Adrenal gland (tissue), 12 donors: ENCODE measurements around the gene HPN. TPM values are rescaled to one million over a fixed set of nuclear protein-coding genes. Genes with fewer than 3 reads are reported as not detected.
"Not testable (repeated sequence)": the region's sequence is repeated elsewhere in the genome, so short reads cannot be mapped to it uniquely, and the experiment has no call there.

Source experiments
- DNase-seq, 7 donors: peaks; one replicate each; pipeline ENCODE4 v3.0.0-alpha.2; 2019 to 2020
- H3K27ac ChIP-seq, 5 donors: fragments of 200-600 bp; sonication (generic) in 4 of 5; 1 replicate in 3 of 5; 2 replicates in 2 of 5; pipeline versions ENCODE4 v1.5.1 to v1.8.0; 2016 to 2020; ENCODE audit warnings: mild to moderate bottlenecking in 1 of 5
- H3K27me3 ChIP-seq: fragments of 200-600 bp; 2 replicates; pipeline ENCODE4 v1.8.0; 2021
- H3K36me3 ChIP-seq, 2 donors: fragments of 200-600 bp; replicated peaks in 1 of 2; 1 replicate in 1 of 2; 2 replicates in 1 of 2; pipeline versions ENCODE4 v1.5.1 to v1.8.0; 2018 to 2022
- H3K4me1 ChIP-seq, 2 donors: fragments of 200-600 bp; replicated peaks in 1 of 2; 1 replicate in 1 of 2; 2 replicates in 1 of 2; pipeline versions ENCODE4 v1.5.1 to v1.8.0; 2018 to 2021
- H3K4me3 ChIP-seq, 4 donors: fragments of 200-600 bp; sonication (generic) in 3 of 4; one replicate each; pipeline ENCODE4 v1.5.1; 2016 to 2018
- H3K9me3 ChIP-seq, 3 donors: fragments of 200-600 bp; sonication (generic) in 1 of 3; replicated peaks in 1 of 3; 1 replicate in 2 of 3; 2 replicates in 1 of 3; pipeline versions ENCODE4 v1.5.1 to v1.8.0; 2016 to 2021
- CTCF ChIP-seq, 6 experiments: fragments of 450-650 bp in 4 of 6; fragments of 200-600 bp in 2 of 6; sonication (generic) in 1 of 6; IDR thresholded peaks; 1 replicate in 5 of 6; 2 replicates in 1 of 6; pipeline versions ENCODE4 v1.5.1 to v1.8.0; 2016 to 2021; ENCODE audit warnings: antibody characterized with exemption in 6 of 6, mild to moderate bottlenecking in 2 of 6, moderate library complexity in 1 of 6
- POLR2A ChIP-seq, 2 donors: fragments of 450-650 bp; IDR thresholded peaks; one replicate each; pipeline ENCODE4 v1.6.1; 2017; ENCODE audit warnings: antibody characterized with exemption in 2 of 2, mild to moderate bottlenecking in 2 of 2, moderate library complexity in 1 of 2
- WGBS, 4 donors: extraction: QIAGEN DNeasy Blood & Tissue Kit in 2 of 4; methylation state at CpG; one replicate each; pipeline versions ENCODE4 v1.1.5 to v1.1.7; 2013 to 2017; 5-methylcytosine and 5-hydroxymethylcytosine counted together
- intact Hi-C, 2 donors: fragments of 100-400 bp; cut with DNase I; formaldehyde crosslinking; loops; one replicate each; pipeline versions ENCODE4 v1.14.1 to v1.15.0; 2022 to 2023
- polyA plus RNA-seq, 3 donors: library from polyadenylated mRNA; stranded (reverse); fragments of 200-250 nt in 2 of 3; fragments of 350-450 nt in 1 of 3; fragmentation: Illumina TruSeq in 1 of 3; extraction: RNeasy Lipid Tissue Mini Kit (QIAGEN cat#74804) in 1 of 3; gene quantifications; one replicate each; pipeline ENCODE4 v1.2.3, GENCODE V29; 2013 to 2014
- total RNA-seq, 9 donors: library from RNA; depleted of rRNA in 4 of 9; stranded (reverse); fragments of >200 nt in 4 of 9; fragments of 120-200 nt in 1 of 9; fragmentation: NEBNext Ultra II Directional in 1 of 9; extraction: Animal tissue kit (Norgen Biotek cat#: 25700) in 1 of 9; gene quantifications; one replicate each; pipeline versions ENCODE4 v1.1.0 to v1.2.4, GENCODE V29; 2013 to 2023
- donor health status: healthy with polysubstance abuse.
- donor health status: Bipolar disorder and iron deficiency.
- donor health status: DM: yes; HTN: yes; CAD: no.
- donor health status: DM: no; HTN: no; CAD: no.
- donor health status: DM: no; HTN: no; CAD: no.
- donor health status: DM: yes; HTN: yes; CAD: no.

Gene HPN
- total and polyA plus RNA-seq, 12 donors, result 0.20 to 2.6 (median 0.88) TPM; not detected in 2

- Histone ChIP-seq H3K36me3 (no peaks in the 10 kb centered on the region), H3K4me3 (no peak overlapping the region), H3K27ac (no peak overlapping the region), H3K9me3 (no peaks in the 10 kb centered on the region), H3K4me1 (peaks cover 3 to 4% of the 10 kb centered on the region in 2 donors), H3K27me3 (no peaks in the 10 kb centered on the region)
- DNase-seq, result no peak
- WGBS, 4 donors, result 79 to 98% (median 93%) methylated on average over 4 to 5 of the region's 5 CpGs
- intact Hi-C loops, result no loop called here
- TF ChIP-seq CTCF (IDR thresholded peaks at IDR 0.05), result no peak
- TF ChIP-seq POLR2A (IDR thresholded peaks at IDR 0.05), result no peak
These were observed 4.9 kb downstream of the HPN start for GRCh38 chr19:35046461-35046860.

GRCh38 chr19:35048911-35049411, 7.4 kb downstream of the HPN start:
- Histone ChIP-seq H3K4me3 (no peak overlapping the region), H3K4me1 (no peaks in the 10 kb centered on the region), H3K9me3 (no peaks in the 10 kb centered on the region), H3K36me3 (no peaks in the 10 kb centered on the region), H3K27ac (no peak overlapping the region), H3K27me3 (no peaks in the 10 kb centered on the region)
- intact Hi-C loops, result no loop called here
- 54 to 69% (median 59%) methylated on average over 3 to 12 of the region's 12 CpGs for WGBS, 4 donors
- DNase-seq, result peak in 4 of 7 donors; percentile 25 to 75 (median 54)
- TF ChIP-seq CTCF (IDR thresholded peaks at IDR 0.05), result no peak
- TF ChIP-seq POLR2A (IDR thresholded peaks at IDR 0.05), result no peak

- Histone ChIP-seq H3K4me1 (no peaks in the 10 kb centered on the region), H3K27me3 (no peaks in the 10 kb centered on the region), H3K27ac (no peak overlapping the region), H3K9me3 (no peaks in the 10 kb centered on the region), H3K36me3 (no peaks in the 10 kb centered on the region), H3K4me3 (no peak overlapping the region)
- no peak for DNase-seq
- WGBS, 4 donors, result 71 to 81% (median 78%) methylated on average over 5 of the region's 5 CpGs
- intact Hi-C loops, result no loop called here
- no peak for TF ChIP-seq CTCF (IDR thresholded peaks at IDR 0.05)
These were observed 7.9 kb downstream of the HPN start for GRCh38 chr19:35049456-35049855.

GRCh38 chr19:35050662-35051061, 9.1 kb downstream of the HPN start:
- H3K4me3 ChIP-seq, H3K27ac ChIP-seq, H3K36me3 ChIP-seq, DNase-seq, intact Hi-C loops, H3K4me1 ChIP-seq, H3K27me3 ChIP-seq, H3K9me3 ChIP-seq: not testable (repeated sequence)
- 88 to 99% (median 95%) methylated on average over 2 of the region's 2 CpGs for WGBS, 4 donors

GRCh38 chr19:35051268-35051667, 9.7 kb downstream of the HPN start:
- H3K36me3 ChIP-seq, H3K4me1 ChIP-seq, H3K9me3 ChIP-seq, H3K27ac ChIP-seq, H3K4me3 ChIP-seq, H3K27me3 ChIP-seq, intact Hi-C loops, DNase-seq: not testable (repeated sequence)
- WGBS, 4 donors, result 79 to 94% (median 93%) methylated on average over 3 to 4 of the region's 4 CpGs
